SK-N-MC (cell line): ENCODE data around the gene TDRKH.
"Not testable (repeated sequence)": the region's sequence is repeated elsewhere in the genome, so short reads cannot be mapped to it uniquely, and the experiment has no call there.

Experiments
- EZH2 ChIP-seq: fragments of 200-600 bp; sonication (generic); IDR thresholded peaks from one replicate; pipeline ENCODE4 v1.6.1; 2017; ENCODE audit warnings: antibody characterized with exemption
- FOXP2 ChIP-seq: optimal IDR thresholded peaks from 2 replicates; pipeline ENCODE3; 2011; ENCODE audit warnings: mild to moderate bottlenecking, moderate library complexity; ENCODE audit not compliant: insufficient read depth; ENCODE audit errors: extremely low read length, control extremely low read depth
- POLR2AphosphoS5 ChIP-seq: IDR thresholded peaks from 2 replicates; pipeline ENCODE4 v1.6.1; 2012; ENCODE audit warnings: mild to moderate bottlenecking, low read depth, low read length, borderline replicate concordance

DNA sequence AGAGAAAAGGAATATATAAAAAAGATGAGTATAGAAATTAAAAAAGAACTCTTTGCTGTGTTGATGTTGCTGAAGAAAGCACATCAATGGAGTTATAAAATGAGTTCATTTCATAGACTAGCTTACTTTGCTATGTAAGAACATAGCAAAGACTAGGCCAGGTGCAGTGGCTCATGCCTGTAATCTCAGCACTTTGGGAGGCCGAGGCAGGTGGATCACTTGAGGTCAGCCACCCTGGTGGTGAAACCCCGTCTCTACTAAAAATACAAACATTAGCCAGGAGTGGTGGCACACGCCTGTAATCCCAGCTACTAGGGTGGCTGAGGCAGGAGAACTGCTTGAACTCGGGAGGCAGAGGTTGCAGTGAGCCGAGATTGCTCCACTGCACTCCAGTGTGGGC is 8.3 kb downstream of the TDRKH start:
- not testable (repeated sequence) for TF ChIP-seq POLR2AphosphoS5, EZH2, FOXP2
